MCF 10A (cell line): Measurements from ENCODE around the gene POLE3. TPM values are rescaled to one million over a fixed set of nuclear protein-coding genes. Genes with fewer than 3 reads are reported as not detected.

Experiments used
- BruUV-seq: library from RNA; stranded (reverse); fragments of 400-500 nt; replicated peaks from 2 replicates; lab custom pipeline; 2021; lab: Mats Ljungman, UMichigan
- CTCF ChIA-PET: fragments of 300-600 bp; sonication (Branson Sonifier 250); formaldehyde crosslinking; extraction: SDS; loops from one replicate; lab custom pipeline; 2021; ENCODE audit warnings: antibody characterized with exemption, inconsistent platforms; lab: Yijun Ruan, JAX
- POLR2A ChIA-PET: fragments of 300-600, 350-650 bp; sonication (Branson Sonifier 250); formaldehyde crosslinking; extraction: SDS; loops from one replicate; lab custom pipeline; 2020; ENCODE audit warnings: antibody characterized with exemption, inconsistent platforms; lab: Yijun Ruan, JAX
- DNase-seq: peaks from one replicate; pipeline ENCODE4 v3.0.0-alpha.2; 2018; ENCODE audit not compliant: unreplicated experiment
- H3K27ac Mint-ChIP-seq: one replicate; pipeline ENCODE4 v1.8.0; 2022; ENCODE audit warnings: mild to moderate bottlenecking, low read depth, mixed read lengths; ENCODE audit not compliant: unreplicated experiment
- H3K27me3 Mint-ChIP-seq: one replicate; pipeline ENCODE4 v1.8.0; 2022; ENCODE audit warnings: mixed read lengths; ENCODE audit not compliant: insufficient read depth, unreplicated experiment
- H3K36me3 Mint-ChIP-seq: one replicate; pipeline ENCODE4 v1.8.0; 2022; ENCODE audit warnings: mild to moderate bottlenecking, moderate library complexity, mixed read lengths; ENCODE audit not compliant: insufficient read depth, unreplicated experiment
- H3K4me1 Mint-ChIP-seq: one replicate; pipeline ENCODE4 v1.8.0; 2022; ENCODE audit warnings: mixed read lengths; ENCODE audit not compliant: insufficient read depth, unreplicated experiment
- H3K4me3 Mint-ChIP-seq: one replicate; pipeline ENCODE4 v1.8.0; 2022; ENCODE audit warnings: mild to moderate bottlenecking, moderate library complexity, mixed read lengths; ENCODE audit not compliant: unreplicated experiment
- H3K9me3 Mint-ChIP-seq: one replicate; pipeline ENCODE4 v1.8.0; 2022; ENCODE audit warnings: mixed read lengths; ENCODE audit not compliant: unreplicated experiment
- CTCF ChIP-seq: fragments of 200-600 bp; IDR thresholded peaks from one replicate; pipeline ENCODE4 v1.8.0; 2022; ENCODE audit warnings: antibody characterized with exemption, mild to moderate bottlenecking; ENCODE audit not compliant: unreplicated experiment
- intact Hi-C: fragments of 100-400 bp; cut with micrococcal nuclease; formaldehyde crosslinking; loops from 2 replicates; pipeline ENCODE4 v1.14.1; 2022
- total RNA-seq: library from RNA; stranded (reverse); gene quantifications from 2 replicates; pipeline ENCODE4 v1.2.3, GENCODE V29; 2022

Gene POLE3
- total RNA-seq, 1 experiment from 2014 or later: 54.0 TPM

GRCh38 chr9:113364951-113365350 lies 45.5 kb downstream of the POLE3 start:
- ChIA-PET POLR2A (no interaction called here), CTCF (interaction anchor here (0.5 to 1.2 kb wide), 4 partner anchors 13 to 213 kb away, joined by 3 to 4 read pairs (median 3); no protein-coding TSS in a partner anchor)

GRCh38 chr9:113363336-113363735 lies 47.1 kb downstream of the POLE3 start:
- Mint-ChIP-seq H3K27me3 (no peaks in the 10 kb centered on the region), H3K4me1 (peaks cover 15% of the 10 kb centered on the region), H3K9me3 (no peaks in the 10 kb centered on the region), H3K4me3 (no peak overlapping the region), H3K36me3 (no peaks in the 10 kb centered on the region), H3K27ac (no peak overlapping the region)
- CTCF ChIA-PET: interaction anchor here (0.6 kb wide), 3 partner anchors 139 to 311 kb away, joined by 3 read pairs; no protein-coding TSS in a partner anchor
- intact Hi-C loops: no loop called here
- POLR2A ChIA-PET: no interaction called here
- DNase-seq: no peak
- BruUV-seq: no TSS peak
- TF ChIP-seq CTCF: no peak

More at GRCh38 chr9:113364951-113365350, 45.5 kb downstream of the POLE3 start:
- no peaks in the 10 kb centered on the region for H3K27me3 Mint-ChIP-seq
- no TSS peak for BruUV-seq
- TF ChIP-seq CTCF: no peak
- no peaks in the 10 kb centered on the region for H3K9me3 Mint-ChIP-seq
- H3K27ac Mint-ChIP-seq: no peak overlapping the region
- H3K4me1 Mint-ChIP-seq: peaks cover 15% of the 10 kb centered on the region
- DNase-seq: no peak
- no peaks in the 10 kb centered on the region for H3K36me3 Mint-ChIP-seq
- intact Hi-C loops: no loop called here
- no peak overlapping the region for H3K4me3 Mint-ChIP-seq

DNA sequence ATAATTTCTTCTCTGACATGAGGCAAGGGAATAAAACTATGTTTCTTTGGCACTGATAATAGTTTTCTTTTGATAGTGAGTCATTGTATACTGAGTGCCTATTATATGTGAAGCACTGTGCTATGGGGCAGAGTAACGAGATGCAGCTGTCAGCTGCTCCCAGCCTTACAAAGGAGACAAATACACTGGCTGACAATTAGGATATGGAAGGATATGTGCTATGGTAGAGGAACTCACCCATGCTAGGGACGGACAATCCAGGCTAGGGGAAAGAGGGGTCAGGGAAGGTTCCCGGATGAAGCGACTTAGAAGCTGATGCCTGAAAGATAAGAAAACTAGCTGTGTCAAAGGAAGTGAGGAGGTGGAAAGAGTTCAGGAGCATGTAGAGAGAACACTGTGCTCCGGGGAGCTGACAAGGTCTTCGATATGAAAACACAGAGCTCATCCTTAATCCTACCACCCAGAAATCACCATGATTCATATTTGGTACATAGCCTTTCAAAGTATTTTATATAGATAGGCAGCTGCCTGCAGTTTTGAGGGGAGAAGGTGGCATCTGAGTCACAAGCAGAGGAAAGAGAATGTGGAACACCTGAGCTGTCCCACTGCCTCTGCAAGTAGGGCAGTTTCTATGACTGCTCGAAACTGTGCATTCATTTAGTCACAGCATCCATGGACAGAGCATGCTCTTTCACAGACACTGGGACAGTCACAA lies 49.0 kb downstream of the POLE3 start:
- no TSS peak for BruUV-seq
- Mint-ChIP-seq H3K9me3 (no peaks in the 10 kb centered on the region), H3K4me3 (no peak overlapping the region), H3K27ac (no peak overlapping the region), H3K27me3 (peaks cover 9% of the 10 kb centered on the region), H3K4me1 (peaks cover 15% of the 10 kb centered on the region), H3K36me3 (no peaks in the 10 kb centered on the region)
- ChIA-PET CTCF (interaction anchor here (0.8 to 1.1 kb wide), 2 partner anchors 9 to 44 kb away, joined by 3 read pairs; no protein-coding TSS in a partner anchor), POLR2A (interaction anchor here (1.2 kb wide), 1 partner anchor 9 kb away, joined by 4 read pairs; no protein-coding TSS in a partner anchor)
- no peak for DNase-seq
- intact Hi-C loops: no loop called here
- TF ChIP-seq CTCF: no peak

GRCh38 chr9:113360242-113360842 lies 50.1 kb downstream of the POLE3 start:
- no peak overlapping the region for H3K4me3 Mint-ChIP-seq
- no peaks in the 10 kb centered on the region for H3K9me3 Mint-ChIP-seq
- ChIA-PET CTCF (no interaction called here), POLR2A (no interaction called here)
- intact Hi-C loops: no loop called here
- H3K27me3 Mint-ChIP-seq: peaks cover 15% of the 10 kb centered on the region
- H3K4me1 Mint-ChIP-seq: peaks cover 7% of the 10 kb centered on the region
- no peaks in the 10 kb centered on the region for H3K36me3 Mint-ChIP-seq
- BruUV-seq: no TSS peak
- TF ChIP-seq CTCF: no peak
- no peak overlapping the region for H3K27ac Mint-ChIP-seq
- no peak for DNase-seq
